ENCODE results near the gene PGBD5.

Gene PGBD5

DNA sequence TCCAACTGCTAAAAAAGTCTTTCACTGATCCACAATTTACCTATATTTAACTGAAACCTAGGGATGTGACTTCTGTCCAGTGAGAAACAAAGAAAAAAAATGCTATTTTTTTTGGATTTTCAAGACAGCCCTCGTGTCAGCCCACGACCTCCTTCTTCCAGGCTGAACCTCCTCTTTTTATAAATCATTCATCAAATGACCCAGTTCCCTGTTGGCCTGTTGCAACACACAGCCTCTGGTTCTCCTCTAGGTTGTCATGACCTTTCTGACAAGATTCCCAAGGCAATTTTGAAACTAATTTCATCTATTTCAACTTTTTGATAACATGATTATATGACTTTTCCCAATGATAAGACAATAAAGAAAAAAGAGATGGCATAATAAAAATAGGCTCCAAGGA is 74.6 kb downstream of the PGBD5 start:
- in situ Hi-C loops (cut with MboI; ENCODE audit: low sequenced_read_pairs), result no loop called here

DNA sequence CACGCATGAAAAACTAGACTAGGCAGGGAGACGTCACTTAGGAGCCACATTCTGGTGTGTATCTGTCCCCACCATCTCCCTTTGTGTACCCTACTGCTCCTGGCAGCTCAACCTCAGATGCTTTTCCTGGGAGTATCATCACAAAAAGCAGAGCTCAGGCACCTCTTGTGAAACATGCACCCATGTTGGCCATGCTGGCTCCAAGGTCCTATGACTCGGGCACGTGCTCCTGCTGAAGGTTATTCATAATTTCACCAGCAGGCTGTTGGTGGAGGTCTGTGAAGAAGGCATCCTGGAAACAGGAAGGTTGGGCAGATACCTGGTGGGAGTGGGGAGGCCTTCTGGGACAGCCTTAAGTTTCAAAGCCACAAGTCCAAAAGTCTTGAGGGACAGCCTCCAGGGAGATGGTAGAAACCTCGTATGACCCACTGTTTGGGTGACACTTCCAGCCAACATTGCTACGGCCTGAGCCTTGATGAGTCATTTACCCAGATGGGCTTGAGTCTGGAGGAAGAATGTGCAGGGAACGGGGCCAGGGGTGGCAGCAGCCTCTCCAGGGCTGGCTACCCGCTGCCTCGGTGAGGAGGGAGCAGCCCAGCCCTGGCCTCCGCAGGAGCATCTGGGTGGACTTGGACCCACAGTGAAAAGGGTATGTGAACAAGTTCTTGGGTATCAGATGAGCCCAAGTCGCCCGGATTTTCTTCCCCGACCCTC is 75.8 kb downstream of the PGBD5 start:
- in situ Hi-C loops (cut with MboI; ENCODE audit: low sequenced_read_pairs), result no loop called here

- in situ Hi-C loops (cut with MboI; ENCODE audit: low sequenced_read_pairs), result no loop called here
These were observed 77.1 kb downstream of the PGBD5 start for GRCh38 chr1:230349020-230349393.

DNA sequence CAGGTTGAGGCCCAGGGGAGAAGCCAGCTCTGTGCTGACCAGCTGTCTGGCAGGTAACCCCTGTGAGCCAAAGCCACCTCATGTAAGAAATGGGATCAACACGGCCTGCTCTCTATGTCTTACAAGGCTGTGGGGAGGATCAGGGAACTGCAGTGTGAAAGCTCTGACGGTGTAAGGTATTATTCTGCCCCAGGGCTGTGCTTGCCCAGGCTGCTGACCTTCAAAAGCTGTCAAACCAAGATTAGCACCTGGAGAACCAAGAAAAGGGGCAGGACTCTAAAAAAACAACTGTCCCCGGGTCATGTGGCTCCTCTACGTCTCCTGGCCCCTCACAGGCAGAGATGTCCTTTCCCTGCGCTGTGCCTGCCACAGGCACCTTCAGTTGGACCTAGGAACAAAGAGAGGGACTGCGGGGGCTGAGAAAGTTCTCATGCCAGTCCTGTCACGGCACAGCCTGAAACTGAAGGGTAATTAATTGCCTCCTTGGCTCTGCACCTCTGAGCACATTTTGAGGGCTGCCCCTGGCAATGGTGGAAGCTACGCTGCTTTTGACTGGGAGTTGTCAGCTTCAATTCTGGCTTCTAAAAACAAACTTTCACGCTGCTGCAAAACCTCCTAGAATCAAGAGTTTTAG is 77.6 kb downstream of the PGBD5 start:
- in situ Hi-C loops (cut with MboI; ENCODE audit: low sequenced_read_pairs), result no loop called here

GRCh38 chr1:230347896-230348295 is 78.2 kb downstream of the PGBD5 start:
- in situ Hi-C loops (cut with MboI; ENCODE audit: low sequenced_read_pairs), result no loop called here

DNA sequence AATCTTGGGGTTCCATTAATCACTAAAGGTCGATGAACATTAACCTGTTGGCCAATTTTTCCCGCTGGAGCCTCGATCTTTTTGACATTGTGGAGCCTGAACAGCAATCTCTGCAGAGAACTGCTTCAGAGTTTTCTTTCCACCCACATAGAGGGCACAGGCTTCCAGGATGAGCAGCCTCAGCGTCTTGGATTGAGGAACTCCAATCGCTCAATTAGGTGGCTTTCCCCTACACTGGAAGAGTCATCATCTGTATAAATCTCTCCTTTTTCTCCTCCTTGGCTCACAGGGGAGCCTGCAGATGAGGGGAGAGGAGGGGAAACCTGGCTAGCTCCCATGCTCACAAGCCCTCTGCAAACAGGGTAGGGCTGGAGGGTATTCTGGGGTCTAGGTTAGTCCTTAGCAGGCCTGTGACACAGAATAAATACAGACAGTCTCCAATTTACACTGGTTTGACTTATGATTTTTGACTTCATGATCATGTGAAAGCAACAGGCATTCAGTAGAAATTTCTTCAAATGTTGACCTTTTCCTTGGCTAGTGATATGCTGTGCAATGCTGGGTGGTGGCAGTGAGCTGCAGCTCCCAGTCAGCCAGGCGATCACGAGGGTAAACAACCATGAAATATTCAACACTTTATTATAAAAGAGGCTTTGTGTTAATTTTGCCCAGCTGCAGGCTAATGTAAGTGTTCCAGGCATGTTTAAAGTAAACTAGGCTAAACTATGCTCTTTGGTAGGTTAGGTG is 80.8 kb downstream of the PGBD5 start:
- in situ Hi-C loops (cut with MboI; ENCODE audit: low sequenced_read_pairs), result no loop called here

DNA sequence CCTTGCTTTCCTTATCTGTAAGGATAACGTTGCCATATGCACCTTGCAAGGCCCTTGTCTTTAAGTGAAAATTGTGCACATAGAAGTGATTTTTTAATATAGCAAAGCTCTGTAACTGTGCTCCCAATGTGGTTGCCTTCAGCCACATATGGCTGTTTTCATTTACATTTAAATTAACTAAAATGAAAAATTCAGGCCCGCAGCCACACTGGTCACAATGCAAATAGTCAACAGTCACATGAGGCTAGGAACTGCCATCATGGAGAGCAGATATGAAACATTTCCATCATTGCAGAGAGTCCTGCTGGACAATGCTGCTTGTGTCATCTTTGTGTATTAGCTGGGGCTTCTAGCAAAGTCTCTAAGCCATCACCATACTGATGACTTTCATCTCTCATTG is 83.4 kb downstream of the PGBD5 start:
- in situ Hi-C loops (cut with MboI; ENCODE audit: low sequenced_read_pairs), result no loop called here

- in situ Hi-C loops (cut with MboI; ENCODE audit: low sequenced_read_pairs), result no loop called here
These were observed 84.1 kb downstream of the PGBD5 start for GRCh38 chr1:230342019-230342418.

GRCh38 chr1:230341162-230341546 is 85.0 kb downstream of the PGBD5 start:
- in situ Hi-C loops (cut with MboI; ENCODE audit: low sequenced_read_pairs), result no loop called here

- in situ Hi-C loops (cut with MboI; ENCODE audit: low sequenced_read_pairs), result no loop called here
These were observed 85.5 kb downstream of the PGBD5 start for GRCh38 chr1:230340526-230341161.

GRCh38 chr1:230339033-230339432 is 87.1 kb downstream of the PGBD5 start:
- in situ Hi-C loops (cut with MboI; ENCODE audit: low sequenced_read_pairs), result no loop called here

DNA sequence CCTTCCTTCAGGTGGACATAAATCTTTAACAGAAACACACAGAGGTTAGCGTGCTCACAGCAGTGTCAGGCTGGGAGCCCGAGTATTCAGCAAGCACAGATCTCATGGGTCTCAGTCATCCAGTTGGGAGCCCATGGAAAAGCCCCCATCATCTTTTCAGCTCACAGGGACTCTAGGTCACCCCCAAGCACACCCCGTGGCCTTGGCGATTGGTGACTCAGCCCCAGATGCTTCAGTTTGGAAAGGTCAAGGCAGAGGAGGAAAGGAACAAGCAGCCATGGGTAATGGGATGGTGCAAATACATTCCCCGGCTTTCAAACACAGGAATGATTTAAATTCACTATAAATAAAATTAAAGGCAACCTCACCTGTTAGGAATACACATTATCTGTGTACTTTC is 88.9 kb downstream of the PGBD5 start:
- in situ Hi-C loops (cut with MboI; ENCODE audit: low sequenced_read_pairs), result no loop called here

DNA sequence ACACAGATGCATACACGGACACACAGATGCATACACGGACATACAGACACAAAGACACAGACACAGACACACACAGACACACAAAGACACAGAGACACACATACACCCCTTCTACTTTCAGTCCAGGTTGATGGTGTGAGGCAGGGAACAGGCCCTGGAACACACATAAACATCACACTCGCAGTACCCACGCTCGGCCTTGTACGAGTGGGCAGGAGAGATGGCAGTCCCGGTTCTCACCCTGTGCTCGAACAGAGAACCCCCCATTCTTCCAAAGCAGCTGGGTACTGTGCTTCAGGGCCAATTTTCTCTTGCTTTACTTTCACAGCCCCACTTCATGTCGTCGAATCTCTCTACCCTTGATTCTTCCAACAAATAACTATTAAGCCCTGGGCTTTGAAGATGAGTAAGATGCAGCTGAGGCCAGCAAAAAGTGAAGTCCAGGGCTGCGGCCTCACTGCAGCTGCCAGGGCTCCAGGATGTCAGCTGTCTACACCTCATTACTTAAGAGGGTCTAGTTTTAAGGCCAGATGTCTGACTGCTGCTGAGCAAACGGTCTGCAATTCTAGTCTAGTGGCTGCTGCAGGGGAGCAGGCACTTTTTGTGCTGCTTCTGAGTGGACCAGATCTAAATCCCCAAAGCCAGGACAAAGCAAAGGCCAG is 90.1 kb downstream of the PGBD5 start:
- in situ Hi-C loops (cut with MboI; ENCODE audit: low sequenced_read_pairs), result no loop called here

DNA sequence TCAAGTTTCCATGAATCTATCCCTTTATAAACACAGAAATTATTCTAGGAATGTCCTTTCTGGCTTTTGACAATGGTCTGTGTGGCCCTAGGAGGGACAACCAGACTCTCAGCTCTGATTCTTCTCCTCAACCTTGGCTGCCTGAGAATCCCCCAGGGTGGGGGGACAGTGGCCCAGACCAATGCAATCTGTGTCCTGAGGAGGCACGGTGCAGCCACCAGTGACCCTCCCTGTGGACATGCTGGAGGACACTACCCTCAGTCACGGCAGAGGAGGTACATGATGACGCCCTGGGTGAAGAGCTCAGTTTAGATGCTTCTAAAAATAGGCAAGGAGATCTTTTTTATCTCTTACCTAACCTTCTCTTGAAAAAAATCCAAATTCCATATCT is 91.7 kb downstream of the PGBD5 start:
- in situ Hi-C loops (cut with MboI; ENCODE audit: low sequenced_read_pairs), result no loop called here

DNA sequence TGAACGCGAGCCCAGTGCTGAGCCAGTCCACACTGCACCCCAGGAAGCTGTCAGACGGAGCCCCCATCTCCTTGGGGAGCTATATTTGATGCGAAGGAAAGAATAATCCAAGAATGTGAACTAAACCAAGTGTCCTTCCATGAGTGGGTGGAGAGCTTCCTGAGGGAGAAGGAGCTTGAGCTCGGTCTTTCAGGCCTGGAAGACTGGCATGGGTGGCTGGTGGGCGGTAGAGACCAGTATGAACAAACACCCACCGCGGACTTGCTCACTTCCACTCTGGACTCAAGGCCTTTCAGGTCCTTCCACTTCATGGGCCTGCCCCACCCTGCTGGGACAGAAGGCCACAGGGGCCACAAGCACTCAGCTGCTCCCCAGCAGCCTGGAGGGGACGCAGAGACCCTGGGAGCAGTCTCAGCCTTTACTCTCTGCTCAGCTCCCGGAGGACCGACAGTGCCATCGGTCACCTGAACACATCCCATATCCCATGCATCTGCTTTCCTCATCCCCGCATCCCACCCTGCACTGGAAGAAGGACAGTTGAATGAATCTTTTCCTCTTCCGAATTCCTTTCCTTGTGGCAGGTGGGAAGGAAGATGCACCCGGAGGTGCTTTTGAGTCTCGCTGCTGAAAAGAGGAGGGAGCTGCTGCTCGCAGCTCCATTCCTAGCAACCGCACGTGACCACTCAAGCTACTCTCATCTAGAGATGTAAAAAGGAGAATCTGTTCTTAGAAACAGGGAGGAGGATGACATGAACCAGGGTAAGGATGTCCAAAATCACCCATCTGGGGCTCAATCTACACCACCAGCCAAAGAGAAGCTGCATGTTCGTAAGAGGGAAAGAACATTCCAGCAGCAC is 92.3 kb downstream of the PGBD5 start:
- in situ Hi-C loops (cut with MboI; ENCODE audit: low sequenced_read_pairs), result no loop called here

DNA sequence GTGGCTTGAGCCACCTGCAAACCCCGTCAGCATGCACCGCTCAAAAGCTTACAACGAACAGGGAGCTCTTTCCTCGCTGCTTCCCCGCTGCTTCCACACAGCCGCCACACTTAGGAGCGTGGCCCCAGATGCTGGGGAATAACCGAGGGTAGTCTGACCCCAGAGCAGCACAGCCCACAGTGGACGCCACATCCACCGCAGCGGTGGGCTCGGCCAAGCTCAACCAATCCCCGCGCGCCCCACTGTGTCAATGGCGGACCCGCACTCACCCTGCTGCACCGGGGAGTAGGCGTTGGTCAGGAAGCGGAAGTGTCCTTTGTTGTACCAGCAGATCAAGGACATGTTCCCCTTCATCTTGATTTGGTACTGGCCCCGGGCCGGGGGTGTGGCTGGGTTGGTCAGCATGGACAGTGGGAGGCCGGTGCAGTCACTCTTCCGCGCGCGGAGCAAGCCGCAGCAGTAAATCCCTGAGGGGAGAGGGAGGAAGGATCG is 93.5 kb downstream of the PGBD5 start:
- in situ Hi-C loops (cut with MboI; ENCODE audit: low sequenced_read_pairs), result no loop called here

DNA sequence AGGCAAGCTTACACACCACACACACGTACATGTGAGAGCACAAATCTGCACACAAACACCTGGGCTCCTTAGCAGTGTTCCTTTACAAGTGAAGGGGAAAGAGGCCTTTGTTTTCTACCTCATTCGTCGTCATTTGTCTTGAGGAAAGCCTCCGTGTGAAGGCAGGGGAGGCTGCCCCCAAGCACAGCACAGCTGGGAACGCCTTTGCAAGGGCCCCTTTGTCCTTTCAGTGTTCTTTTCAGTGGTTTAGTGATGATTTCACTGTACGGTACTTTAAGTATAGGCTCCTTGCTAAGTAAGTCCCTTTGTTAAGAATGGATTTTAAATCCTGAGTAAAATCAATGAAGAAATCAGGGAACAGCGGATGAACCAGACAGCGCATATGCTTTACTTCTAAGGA is 94.1 kb downstream of the PGBD5 start:
- in situ Hi-C loops (cut with MboI; ENCODE audit: low sequenced_read_pairs), result no loop called here

DNA sequence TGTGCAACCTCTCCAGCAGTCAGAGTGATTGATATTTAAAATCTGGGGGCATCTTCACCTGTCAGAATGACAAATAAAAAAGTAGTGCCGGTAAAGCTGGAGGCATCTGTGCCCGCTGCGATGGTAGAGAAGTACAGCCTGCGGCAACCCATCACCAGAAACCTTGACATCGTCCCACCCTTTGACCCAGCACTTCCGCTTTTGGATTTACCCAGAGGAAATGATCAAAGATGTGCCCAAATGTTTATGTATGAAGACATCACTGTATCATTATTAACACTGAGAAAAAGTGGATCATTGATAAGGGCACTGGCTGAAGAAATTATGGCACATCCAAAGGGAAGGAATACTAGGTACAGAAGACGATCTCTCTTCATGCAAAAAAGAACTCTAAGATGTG is 96.0 kb downstream of the PGBD5 start:
- in situ Hi-C loops (cut with MboI; ENCODE audit: low sequenced_read_pairs), result no loop called here

GRCh38 chr1:230328342-230329015 is 97.7 kb downstream of the PGBD5 start:
- in situ Hi-C loops (cut with MboI; ENCODE audit: low sequenced_read_pairs), result no loop called here

DNA sequence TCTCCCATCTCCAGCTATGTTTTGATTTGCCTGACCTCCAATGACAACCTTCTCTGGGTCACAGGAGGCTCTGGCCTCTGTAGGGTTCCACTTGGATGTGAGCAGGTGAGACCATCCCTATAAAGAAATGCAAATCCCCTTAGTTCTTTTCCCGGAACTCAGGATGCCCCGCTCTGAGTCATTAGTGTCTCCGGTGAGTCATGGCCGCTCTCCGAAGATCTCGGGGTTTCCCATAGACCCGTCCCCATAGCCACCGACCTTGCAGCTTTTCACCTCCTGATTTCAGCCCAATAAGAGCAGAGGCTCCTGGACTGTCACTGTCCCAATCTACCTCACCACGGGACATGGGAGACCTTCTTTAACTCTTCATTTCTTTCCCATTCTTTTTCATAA is 98.2 kb downstream of the PGBD5 start:
- in situ Hi-C loops (cut with MboI; ENCODE audit: low sequenced_read_pairs), result no loop called here

Measured in hTERT RPE-1 (cell line).